Pancreas (tissue), 10 donors: ENCODE results near the gene PRKCB. TPM values are rescaled to one million over a fixed set of nuclear protein-coding genes. Genes with fewer than 3 reads are reported as not detected.

ENCODE experiments used
- ATAC-seq, 4 donors: fragments of 200-7000 bp; cut with Tn5 transposase; one replicate each; pipeline versions ENCODE4 v1.8.0 to v1.9.1; 2020; ENCODE audit warnings: mild to moderate bottlenecking in 4 of 4, moderate library complexity in 4 of 4
- DNase-seq, 6 donors: peaks; one replicate each; pipeline ENCODE4 v3.0.0-alpha.2; 2020
- FAIRE-seq: peaks from 2 replicates; lab custom pipeline; 2012; peaks lifted over from hg19 to GRCh38; lab: Jason Lieb, UNC
- H3K27ac ChIP-seq, 4 donors: fragments of 200-600 bp; sonication (generic); 1 replicate in 3 of 4; 2 replicates in 1 of 4; pipeline versions ENCODE4 v1.5.0 to v1.8.0; 2020
- H3K27me3 ChIP-seq, 4 donors: fragments of 200-600 bp; one replicate each; pipeline ENCODE4 v1.8.0; 2021
- H3K36me3 ChIP-seq, 3 donors: fragments of 200-600 bp; sonication (generic) in 1 of 3; one replicate each; pipeline versions ENCODE4 v1.5.0 to v1.8.0; 2020 to 2021
- H3K4me1 ChIP-seq, 3 donors: fragments of 200-600 bp; one replicate each; pipeline ENCODE4 v1.8.0; 2021
- H3K4me3 ChIP-seq, 4 donors: fragments of 200-600 bp; sonication (generic) in 2 of 4; one replicate each; pipeline versions ENCODE4 v1.5.0 to v1.8.0; 2020 to 2021
- H3K9me3 ChIP-seq, 4 donors: fragments of 200-600 bp; one replicate each; pipeline ENCODE4 v1.8.0; 2021
- WGBS, 2 donors: extraction: QIAGEN DNeasy Blood & Tissue Kit; methylation state at CpG; one replicate each; pipeline ENCODE4 v1.1.7; 2013; 5-methylcytosine and 5-hydroxymethylcytosine counted together
- intact Hi-C, 3 donors: fragments of 100-400 bp; cut with DNase I; formaldehyde crosslinking; loops; one replicate each; pipeline versions ENCODE4 v1.11.1 to v1.14.2; 2022
- polyA plus RNA-seq, 2 donors: library from polyadenylated mRNA; stranded (reverse); fragments of 200-250 nt; gene quantifications; one replicate each; pipeline ENCODE4 v1.2.3, GENCODE V29; 2013
- total RNA-seq, 6 donors: library from RNA; stranded (reverse); fragmentation: NEBNext Ultra II Directional in 4 of 6; extraction: Animal tissue kit (Norgen Biotek cat#: 25700) in 4 of 6; gene quantifications; one replicate each; pipeline versions ENCODE4 v1.2.1 to v1.2.4, GENCODE V29; 2021 to 2023
- TF ChIP-seq, protein P1 (sequence below), 4 donors: fragments of 200-600 bp; sonication (generic) in 3 of 4; IDR thresholded peaks; one replicate each; pipeline versions ENCODE4 v1.5.0 to v1.8.0; 2021; ENCODE audit warnings: antibody characterized with exemption in 4 of 4
- donor health status: healthy with polysubstance abuse.
- donor health status: DM: no; HTN: no; CAD: no; lungs with moderate emphysema.
- donor health status: DM: no; HTN: no; CAD: no.
- donor health status: control.
- donor health status: control.
- donor health status: Bipolar disorder and iron deficiency.
- donor health status: DM: yes; HTN: yes; CAD: no.
- donor health status: DM: no; HTN: no; CAD: no.
- donor health status: DM: no; HTN: no; CAD: no.
- donor health status: DM: yes; HTN: yes; CAD: no.

Gene PRKCB
- total and polyA plus RNA-seq, 8 donors: 0.19 to 4.3 (median 0.61) TPM

DNA sequence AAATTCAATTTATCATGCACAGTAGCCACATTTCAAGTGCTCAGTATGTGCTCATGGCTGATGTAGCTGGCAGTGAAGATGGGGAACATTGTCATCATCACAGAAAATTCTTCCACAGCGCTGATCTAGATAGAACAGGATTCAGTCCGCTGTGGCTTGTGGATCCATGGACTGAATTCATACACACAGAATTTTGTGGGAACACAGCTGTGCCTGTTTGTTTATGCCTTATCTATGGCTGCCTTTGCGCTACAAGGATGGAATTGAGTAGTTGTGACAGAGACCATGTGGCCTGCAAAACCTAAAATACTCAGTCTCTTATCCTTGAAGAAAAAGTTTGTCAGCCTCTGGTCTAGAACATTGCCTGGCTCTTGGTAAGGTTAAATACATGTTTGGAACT lies 128.4 kb downstream of the PRKCB start:
- FAIRE-seq (no peak), DNase-seq (no peak), ATAC-seq (no peak)
- intact Hi-C loops: no loop called here
- Histone ChIP-seq H3K27me3 (no peaks in the 10 kb centered on the region), H3K9me3 (no peaks in the 10 kb centered on the region), H3K36me3 (no peaks in the 10 kb centered on the region), H3K4me1 (no peaks in the 10 kb centered on the region), H3K4me3 (no peak overlapping the region), H3K27ac (no peak overlapping the region)
- TF ChIP-seq, protein P1, sequence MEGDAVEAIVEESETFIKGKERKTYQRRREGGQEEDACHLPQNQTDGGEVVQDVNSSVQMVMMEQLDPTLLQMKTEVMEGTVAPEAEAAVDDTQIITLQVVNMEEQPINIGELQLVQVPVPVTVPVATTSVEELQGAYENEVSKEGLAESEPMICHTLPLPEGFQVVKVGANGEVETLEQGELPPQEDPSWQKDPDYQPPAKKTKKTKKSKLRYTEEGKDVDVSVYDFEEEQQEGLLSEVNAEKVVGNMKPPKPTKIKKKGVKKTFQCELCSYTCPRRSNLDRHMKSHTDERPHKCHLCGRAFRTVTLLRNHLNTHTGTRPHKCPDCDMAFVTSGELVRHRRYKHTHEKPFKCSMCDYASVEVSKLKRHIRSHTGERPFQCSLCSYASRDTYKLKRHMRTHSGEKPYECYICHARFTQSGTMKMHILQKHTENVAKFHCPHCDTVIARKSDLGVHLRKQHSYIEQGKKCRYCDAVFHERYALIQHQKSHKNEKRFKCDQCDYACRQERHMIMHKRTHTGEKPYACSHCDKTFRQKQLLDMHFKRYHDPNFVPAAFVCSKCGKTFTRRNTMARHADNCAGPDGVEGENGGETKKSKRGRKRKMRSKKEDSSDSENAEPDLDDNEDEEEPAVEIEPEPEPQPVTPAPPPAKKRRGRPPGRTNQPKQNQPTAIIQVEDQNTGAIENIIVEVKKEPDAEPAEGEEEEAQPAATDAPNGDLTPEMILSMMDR (IDR thresholded peaks at IDR 0.05): no peak
- 76 to 77% methylated on average over 3 of the region's 3 CpGs for WGBS, 2 donors

DNA sequence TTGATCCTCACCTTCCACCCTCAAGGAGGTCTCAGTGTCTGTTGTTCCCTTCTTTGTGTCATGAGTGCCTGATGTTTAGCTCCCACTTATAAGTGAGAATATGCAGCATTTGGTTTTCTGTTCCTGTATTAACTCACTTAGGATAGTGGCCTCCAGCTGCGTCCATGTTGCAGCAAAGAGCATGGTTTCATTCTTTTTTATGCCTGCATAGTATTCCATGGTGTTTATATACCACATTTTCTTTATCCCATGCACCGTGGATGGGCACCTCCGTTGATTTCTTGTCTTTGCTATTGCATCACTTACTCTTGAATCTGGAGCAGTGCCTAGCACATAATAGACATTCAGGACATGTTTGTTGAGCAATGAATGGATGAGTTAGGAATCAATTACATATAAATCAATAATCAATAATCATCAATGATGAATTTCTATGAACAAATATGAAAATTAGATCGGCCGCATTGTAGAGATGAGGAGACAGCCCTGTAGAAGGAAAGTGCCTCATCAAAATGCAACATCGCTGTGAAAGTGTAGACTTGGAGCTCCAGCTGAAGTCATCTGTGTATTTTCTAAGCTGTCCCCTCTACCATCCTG lies 129.5 kb downstream of the PRKCB start:
- Histone ChIP-seq H3K36me3 (no peaks in the 10 kb centered on the region), H3K4me1 (no peaks in the 10 kb centered on the region), H3K27ac (no peak overlapping the region), H3K9me3 (no peaks in the 10 kb centered on the region), H3K4me3 (no peak overlapping the region), H3K27me3 (no peaks in the 10 kb centered on the region)
- DNase-seq (no peak), ATAC-seq (no peak), FAIRE-seq (no peak)
- TF ChIP-seq, protein P1 (IDR thresholded peaks at IDR 0.05): no peak
- intact Hi-C loops: no loop called here
- WGBS, 2 donors: 66 to 82% methylated on average over 6 of the region's 6 CpGs

DNA sequence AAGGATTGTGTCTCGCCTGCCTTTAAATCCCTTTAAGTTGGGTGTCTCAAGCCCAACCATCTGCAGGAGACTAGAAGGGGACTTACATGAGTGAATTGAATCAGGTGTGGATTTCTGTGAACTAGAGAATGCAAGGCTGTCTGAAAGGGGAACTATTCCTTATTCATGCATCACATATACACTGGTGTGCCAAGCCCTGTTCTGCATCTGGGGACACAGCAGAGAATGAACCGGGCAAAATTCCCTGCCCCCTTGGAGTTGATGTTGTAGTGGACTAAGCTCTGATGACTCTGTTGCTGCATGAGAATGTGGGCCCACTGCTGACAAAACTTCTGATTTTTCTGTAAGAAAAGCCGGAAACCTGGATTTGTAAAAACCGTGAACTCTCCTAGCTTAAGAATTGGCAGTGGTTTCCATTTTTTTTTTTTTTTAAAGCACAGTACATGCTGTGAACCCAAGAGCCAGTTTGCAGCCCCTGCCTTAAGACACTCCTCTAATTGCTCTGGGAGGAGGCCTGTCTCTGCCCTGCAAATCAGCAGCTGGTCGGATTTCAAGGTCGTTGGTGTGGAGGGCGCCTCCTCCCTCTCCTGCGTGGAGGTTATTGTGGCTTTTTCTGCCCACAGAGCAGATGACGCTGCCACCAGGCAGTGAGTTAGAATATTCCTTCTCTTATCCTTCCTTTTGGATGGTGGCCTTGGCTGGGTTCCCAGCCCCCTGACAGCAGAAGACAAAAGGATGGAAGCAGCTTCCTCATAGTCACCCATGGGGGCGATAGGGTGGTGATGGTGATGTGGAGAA lies 131.0 kb downstream of the PRKCB start:
- WGBS, 2 donors: 27 to 34% methylated on average over 10 of the region's 10 CpGs
- Histone ChIP-seq H3K9me3 (no peaks in the 10 kb centered on the region), H3K36me3 (no peaks in the 10 kb centered on the region), H3K4me1 (no peaks in the 10 kb centered on the region), H3K27ac (no peak overlapping the region), H3K27me3 (no peaks in the 10 kb centered on the region), H3K4me3 (no peak overlapping the region)
- DNase-seq (no peak), FAIRE-seq (no peak), ATAC-seq (no peak)
- TF ChIP-seq, protein P1 (IDR thresholded peaks at IDR 0.05): no peak
- intact Hi-C loops: no loop called here

DNA sequence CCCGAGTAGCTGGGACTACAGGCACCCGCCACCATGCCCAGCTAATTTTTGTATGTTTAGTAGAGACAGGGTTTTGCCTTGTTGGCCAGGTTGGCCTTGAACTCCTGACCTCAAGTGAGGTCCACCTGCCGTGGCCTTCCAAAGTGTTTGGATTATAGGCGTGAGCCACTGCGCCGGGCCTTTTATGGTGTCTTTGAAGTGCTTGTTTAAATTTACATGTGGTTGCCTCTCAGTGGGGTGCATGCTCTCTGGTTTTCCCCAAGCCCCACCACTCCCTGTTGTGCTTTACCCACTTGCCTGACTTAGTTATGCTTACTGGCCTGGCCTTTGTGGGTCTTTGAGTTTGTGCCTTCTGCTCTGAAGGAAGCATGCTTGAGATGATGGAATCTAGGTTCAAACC lies 132.0 kb downstream of the PRKCB start:
- ATAC-seq (no peak), FAIRE-seq (no peak), DNase-seq (no peak)
- H3K4me3 ChIP-seq: no peak overlapping the region
- 62 to 77% methylated on average over 6 of the region's 6 CpGs for WGBS, 2 donors
- H3K4me1 ChIP-seq: no peaks in the 10 kb centered on the region
- no peaks in the 10 kb centered on the region for H3K9me3 ChIP-seq
- TF ChIP-seq, protein P1 (IDR thresholded peaks at IDR 0.05): no peak
- no peak overlapping the region for H3K27ac ChIP-seq
- intact Hi-C loops: no loop called here
- no peaks in the 10 kb centered on the region for H3K36me3 ChIP-seq
- no peaks in the 10 kb centered on the region for H3K27me3 ChIP-seq

DNA sequence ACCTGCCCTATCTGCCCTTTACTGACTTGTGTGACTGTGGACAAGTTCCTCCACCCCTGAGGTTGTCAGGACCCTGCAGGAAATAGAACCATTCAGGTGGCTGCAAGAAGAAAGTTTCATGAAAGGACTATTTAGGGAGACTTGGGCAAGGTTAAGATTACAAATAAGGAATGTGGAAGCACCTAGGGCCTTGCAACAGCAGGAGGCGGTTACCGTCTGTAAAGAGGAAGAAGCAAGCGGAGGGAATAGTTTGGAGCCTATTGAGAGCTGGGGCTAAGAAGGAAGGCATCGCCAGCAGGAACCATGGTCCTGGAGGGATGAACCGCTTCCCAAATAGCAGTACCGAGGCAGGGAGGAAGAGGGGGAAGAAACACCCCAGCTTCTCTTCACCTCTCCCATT lies 132.4 kb downstream of the PRKCB start:
- no peak for ATAC-seq

More for the DNA sequence above, 132.4 kb downstream of the PRKCB start:
- DNase-seq (no peak), FAIRE-seq (no peak)
- H3K4me1 ChIP-seq: no peaks in the 10 kb centered on the region
- H3K27me3 ChIP-seq: no peaks in the 10 kb centered on the region
- TF ChIP-seq, protein P1 (IDR thresholded peaks at IDR 0.05): no peak
- 79 to 89% methylated on average over 6 of the region's 6 CpGs for WGBS, 2 donors
- intact Hi-C loops: no loop called here
- H3K36me3 ChIP-seq: no peaks in the 10 kb centered on the region
- H3K27ac ChIP-seq: no peak overlapping the region
- H3K4me3 ChIP-seq: no peak overlapping the region
- H3K9me3 ChIP-seq: no peaks in the 10 kb centered on the region
